ENCODE measurements around the gene ALCAM.
A peak's percentile ranks its signal among the peaks of the same experiment; 100 is the strongest.

Gene ALCAM

GRCh38 chr3:105495021-105495420, 128.3 kb downstream of the ALCAM start:
- DNase-seq (ENCODE audit: low spot score) = no peak

GRCh38 chr3:105496343-105496742, 129.6 kb downstream of the ALCAM start:
- DNase-seq (ENCODE audit: low spot score) = no peak

GRCh38 chr3:105497386-105497785, 130.7 kb downstream of the ALCAM start:
- DNase-seq (ENCODE audit: low spot score) = no peak

GRCh38 chr3:105499961-105500360, 133.3 kb downstream of the ALCAM start:
- DNase-seq (ENCODE audit: low spot score) = no peak

GRCh38 chr3:105502333-105502732, 135.6 kb downstream of the ALCAM start:
- DNase-seq (ENCODE audit: low spot score) = no peak

GRCh38 chr3:105503191-105503593, 136.5 kb downstream of the ALCAM start:
- DNase-seq (ENCODE audit: low spot score) = peak; percentile 12

- no peak for DNase-seq (ENCODE audit: low spot score)
These were observed 137.8 kb downstream of the ALCAM start for GRCh38 chr3:105504440-105504951.

- DNase-seq (ENCODE audit: low spot score) = no peak
These were observed 138.5 kb downstream of the ALCAM start for GRCh38 chr3:105505170-105505569.

- DNase-seq (ENCODE audit: low spot score) = no peak
These were observed 144.3 kb downstream of the ALCAM start for GRCh38 chr3:105511031-105511430.

- no peak for DNase-seq (ENCODE audit: low spot score)
These were observed 145.4 kb downstream of the ALCAM start for GRCh38 chr3:105512061-105512460.

GRCh38 chr3:105513042-105513441, 146.3 kb downstream of the ALCAM start:
- no peak for DNase-seq (ENCODE audit: low spot score)

GRCh38 chr3:105513886-105514285, 147.2 kb downstream of the ALCAM start:
- DNase-seq (ENCODE audit: low spot score) = no peak

GRCh38 chr3:105515372-105515771, 148.7 kb downstream of the ALCAM start:
- DNase-seq (ENCODE audit: low spot score) = no peak

GRCh38 chr3:105516972-105517371, 150.3 kb downstream of the ALCAM start:
- no peak for DNase-seq (ENCODE audit: low spot score)

GRCh38 chr3:105518203-105518602, 151.5 kb downstream of the ALCAM start:
- DNase-seq (ENCODE audit: low spot score) = no peak

GRCh38 chr3:105518806-105519418, 152.2 kb downstream of the ALCAM start:
- no peak for DNase-seq (ENCODE audit: low spot score)

GRCh38 chr3:105521770-105522169, 155.1 kb downstream of the ALCAM start:
- DNase-seq (ENCODE audit: low spot score) = no peak

- no peak for DNase-seq (ENCODE audit: low spot score)
These were observed 156.8 kb downstream of the ALCAM start for GRCh38 chr3:105523501-105523900.

- no peak for DNase-seq (ENCODE audit: low spot score)
These were observed 158.8 kb downstream of the ALCAM start for GRCh38 chr3:105525531-105525930.

- DNase-seq (ENCODE audit: low spot score) = no peak
These were observed 159.8 kb downstream of the ALCAM start for GRCh38 chr3:105526360-105527111.

- no peak for DNase-seq (ENCODE audit: low spot score)
These were observed 160.8 kb downstream of the ALCAM start for GRCh38 chr3:105527535-105527934.

- DNase-seq (ENCODE audit: low spot score) = no peak
These were observed 161.2 kb downstream of the ALCAM start for GRCh38 chr3:105527949-105528348.

- no peak for DNase-seq (ENCODE audit: low spot score)
These were observed 162.2 kb downstream of the ALCAM start for GRCh38 chr3:105528955-105529354.

- no peak for DNase-seq (ENCODE audit: low spot score)
These were observed 162.7 kb downstream of the ALCAM start for GRCh38 chr3:105529456-105529855.

All from HuH-7.5 (cell line).